Measurements from ENCODE around the gene HOXA4.

Gene HOXA4

GRCh38 chr7:27157702-27158431, 27.3 kb upstream of the HOXA4 start:
- DNase-seq (ENCODE audit: low spot score): no peak

GRCh38 chr7:27156916-27157701, 26.6 kb upstream of the HOXA4 start:
- DNase-seq (ENCODE audit: low spot score): no peak

GRCh38 chr7:27156508-27156898, 25.9 kb upstream of the HOXA4 start, which contains the start of gene HOXA7:
TSS of gene HOXA7 (minus strand) at chr7:27156675. CDS start at chr7:27156545, 130 bp downstream.
- no peak for DNase-seq (ENCODE audit: low spot score)

- no peak for DNase-seq (ENCODE audit: low spot score)
These were observed 25.4 kb upstream of the HOXA4 start for GRCh38 chr7:27155816-27156507.

- DNase-seq (ENCODE audit: low spot score): no peak
These were observed 24.6 kb upstream of the HOXA4 start for GRCh38 chr7:27154901-27155815.

GRCh38 chr7:27154369-27154768, 23.8 kb upstream of the HOXA4 start:
- DNase-seq (ENCODE audit: low spot score): no peak

GRCh38 chr7:27153526-27153925, 23.0 kb upstream of the HOXA4 start:
- no peak for DNase-seq (ENCODE audit: low spot score)

GRCh38 chr7:27152816-27153442, 22.4 kb upstream of the HOXA4 start:
- no peak for DNase-seq (ENCODE audit: low spot score)

GRCh38 chr7:27151931-27152815, 21.6 kb upstream of the HOXA4 start, which contains the start of gene HOXA3:
TSS of gene HOXA3 (minus strand) at chr7:27152583. CDS start at chr7:27110640, 41,943 bp downstream.
- DNase-seq (ENCODE audit: low spot score): no peak

GRCh38 chr7:27151341-27151930, 20.9 kb upstream of the HOXA4 start:
- DNase-seq (ENCODE audit: low spot score): no peak

- DNase-seq (ENCODE audit: low spot score): peak; percentile 54
These were observed 20.2 kb upstream of the HOXA4 start for GRCh38 chr7:27150568-27151340.

GRCh38 chr7:27149842-27150567, 19.4 kb upstream of the HOXA4 start:
- no peak for DNase-seq (ENCODE audit: low spot score)

GRCh38 chr7:27148756-27149641, 18.4 kb upstream of the HOXA4 start:
- DNase-seq (ENCODE audit: low spot score): no peak

GRCh38 chr7:27148031-27148755, 17.6 kb upstream of the HOXA4 start:
- no peak for DNase-seq (ENCODE audit: low spot score)

GRCh38 chr7:27147199-27148030, 16.9 kb upstream of the HOXA4 start, which contains the start of gene HOXA6:
TSS of gene HOXA6 (minus strand) at chr7:27147774. CDS start at chr7:27147749, 25 bp downstream.
- DNase-seq (ENCODE audit: low spot score): no peak

Measured in Ammon's horn (tissue), 1 donor.